ENCODE results near the gene HSBP1.

Gene HSBP1

DNA sequence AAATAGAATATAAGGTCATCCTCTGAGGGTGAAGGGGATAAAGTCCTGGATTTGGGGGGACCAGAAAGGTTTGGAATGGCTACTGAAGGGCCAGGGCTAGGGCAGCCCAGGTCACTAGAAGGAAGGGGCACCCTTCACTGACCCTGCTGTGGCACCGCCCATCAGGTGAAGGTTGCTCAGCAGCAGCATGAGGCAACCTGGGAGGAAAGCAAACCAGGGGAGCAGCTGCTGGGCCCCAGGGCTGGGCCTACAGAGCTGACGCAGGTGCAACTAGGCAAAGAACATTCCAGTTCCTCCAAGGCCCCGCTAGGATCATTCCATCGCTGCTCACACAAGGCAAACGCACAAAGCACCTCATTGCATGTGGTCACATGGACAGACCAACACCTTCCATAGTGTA lies 3.4 kb upstream of the HSBP1 start:
- DNase-seq (ENCODE audit: low spot score) = no peak

DNA sequence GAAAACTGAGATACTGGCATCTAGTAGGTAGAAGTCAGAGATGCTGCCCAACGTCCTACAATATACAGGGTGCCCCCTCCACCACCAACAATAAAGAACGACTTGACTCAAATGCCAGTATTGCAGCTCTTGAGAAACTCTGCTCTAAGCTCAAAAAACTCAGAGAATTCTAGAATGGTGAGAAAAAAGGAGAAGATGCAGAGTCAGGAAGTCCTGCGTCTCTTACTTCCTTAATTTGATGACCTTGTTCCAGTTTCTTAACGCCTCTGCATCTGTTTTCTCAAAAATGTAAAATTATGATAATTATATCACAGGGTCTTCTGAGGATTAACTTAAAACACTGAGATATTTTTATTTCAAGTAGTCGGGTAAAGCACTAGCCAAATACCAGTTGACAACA lies 1.7 kb upstream of the HSBP1 start:
- DNase-seq (ENCODE audit: low spot score) = no peak

GRCh38 chr16:83806731-83807130 lies 1.0 kb upstream of the HSBP1 start:
- no peak for DNase-seq (ENCODE audit: low spot score)

- no peak for DNase-seq (ENCODE audit: low spot score)
Measured at GRCh38 chr16:83807327-83807709, 460 bp upstream of the HSBP1 start.

DNA sequence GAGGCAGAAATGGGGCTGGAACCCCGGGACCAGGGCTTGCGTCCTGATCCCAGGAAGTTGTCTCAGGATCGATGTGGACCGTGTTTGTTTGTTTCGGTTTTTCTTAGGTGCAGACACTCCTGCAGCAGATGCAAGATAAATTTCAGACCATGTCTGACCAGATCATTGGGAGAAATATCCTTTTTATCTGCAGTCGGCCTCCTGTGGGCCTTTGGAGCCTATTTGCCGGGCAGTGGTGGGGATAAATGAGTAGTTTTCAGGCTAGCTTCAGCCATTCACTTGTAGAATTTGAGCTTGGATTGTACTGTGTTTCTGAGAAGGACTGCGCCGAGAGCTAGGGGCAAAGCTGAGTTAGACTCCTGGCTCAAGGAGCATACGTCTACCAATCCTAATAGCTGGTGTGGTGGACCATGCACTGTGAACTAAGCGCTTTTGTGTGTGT lies 816 bp downstream of the HSBP1 start:
- no peak for DNase-seq (ENCODE audit: low spot score)

- no peak for DNase-seq (ENCODE audit: low spot score)
Measured at GRCh38 chr16:83809092-83809491, 1.3 kb downstream of the HSBP1 start.

GRCh38 chr16:83810901-83811300 lies 3.1 kb downstream of the HSBP1 start:
- DNase-seq (ENCODE audit: low spot score) = no peak

DNA sequence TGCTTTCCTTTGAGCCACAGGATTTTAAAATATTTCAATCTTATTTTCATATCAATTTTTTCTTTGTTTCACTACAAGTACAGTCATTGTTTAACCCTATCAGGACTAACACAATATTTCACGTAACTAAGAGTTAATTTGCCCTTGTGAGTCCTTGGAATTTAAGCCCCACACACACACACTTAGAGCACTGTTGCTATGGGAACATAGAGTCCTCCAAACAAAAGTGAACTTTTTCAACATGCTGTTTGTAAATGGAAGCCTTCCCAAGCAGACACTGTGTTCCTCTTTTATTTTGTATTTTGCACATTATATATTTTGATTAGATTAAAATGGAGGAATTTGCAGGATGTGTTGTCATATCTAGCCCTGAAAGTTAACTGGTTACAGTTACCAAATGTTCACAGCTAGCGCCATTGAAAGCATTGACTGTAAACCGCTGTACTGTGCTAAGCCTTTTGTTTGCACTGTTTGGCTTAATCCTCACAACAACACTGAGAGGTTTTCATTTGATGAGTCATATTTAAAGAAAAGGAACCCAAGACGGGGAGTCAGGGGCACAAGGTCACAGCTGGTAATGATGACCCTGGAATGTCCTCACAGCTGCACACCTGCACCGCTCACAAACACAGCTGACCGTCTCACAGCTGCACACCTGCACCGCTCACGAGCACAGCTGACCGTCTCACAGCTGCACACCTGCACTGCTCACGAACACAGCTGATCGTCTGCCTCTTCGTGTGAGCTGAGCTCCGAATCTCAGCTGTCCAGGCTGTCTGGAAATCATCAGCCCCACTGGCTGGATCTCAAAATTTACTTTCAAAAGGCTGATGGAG lies 6.3 kb downstream of the HSBP1 start:
- DNase-seq (ENCODE audit: low spot score) = no peak

DNA sequence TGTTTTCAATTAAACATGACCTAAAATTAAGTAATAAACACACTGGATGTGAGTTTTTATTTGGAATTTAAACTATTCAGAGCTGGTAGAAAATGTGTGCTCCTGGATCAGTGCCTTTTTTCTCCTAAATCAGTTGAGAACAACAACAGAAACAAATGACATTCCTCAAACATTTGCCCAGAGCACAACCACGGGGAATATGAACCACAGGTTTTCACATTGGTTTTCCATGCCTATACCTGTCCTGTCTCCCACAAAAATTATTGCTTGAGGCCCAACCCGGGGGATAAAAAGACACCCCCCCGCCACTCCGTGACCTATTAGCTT lies 6.8 kb downstream of the HSBP1 start:
- no peak for DNase-seq (ENCODE audit: low spot score)

DNA sequence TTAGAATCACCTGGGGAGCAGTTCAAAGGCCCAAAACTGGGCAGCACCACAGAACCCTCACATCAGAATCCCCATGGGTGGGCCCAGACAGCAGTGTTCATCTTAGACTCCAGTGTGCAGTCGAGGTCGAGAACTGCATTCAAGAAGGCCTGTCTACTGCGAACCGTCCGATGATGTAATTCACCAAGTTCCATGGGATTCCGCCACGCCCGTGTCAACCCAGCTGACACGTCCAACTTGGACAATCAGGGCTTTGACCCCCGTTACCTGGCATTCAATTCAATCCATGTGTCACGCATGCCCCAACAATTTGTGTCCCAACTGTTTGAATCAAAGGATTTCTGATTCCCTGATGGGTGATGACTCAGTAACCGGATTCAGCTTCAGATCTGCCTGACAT lies 9.2 kb downstream of the HSBP1 start:
- no peak for DNase-seq (ENCODE audit: low spot score)

- DNase-seq (ENCODE audit: low spot score) = no peak
Measured at GRCh38 chr16:83818276-83818675, 10.5 kb downstream of the HSBP1 start.

DNA sequence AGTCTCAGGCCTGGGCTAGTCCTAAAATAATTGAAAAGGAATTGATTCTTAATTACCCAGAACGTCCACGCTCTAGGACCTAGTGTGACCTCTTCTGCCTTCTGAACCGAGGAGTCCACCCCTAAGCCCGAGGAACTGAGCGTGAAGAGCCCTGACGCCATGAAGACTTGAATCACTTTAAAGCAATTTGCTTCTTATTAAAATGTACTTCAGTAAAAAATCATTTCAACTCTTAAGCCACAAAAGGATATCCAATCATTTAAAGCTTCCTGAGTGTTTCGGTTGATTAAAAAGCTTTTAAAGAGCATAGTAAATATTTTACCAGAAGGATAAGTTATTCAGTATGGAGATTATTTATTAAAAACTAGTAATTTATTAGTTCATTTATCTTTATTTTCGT lies 11.6 kb downstream of the HSBP1 start:
- DNase-seq (ENCODE audit: low spot score) = no peak

DNA sequence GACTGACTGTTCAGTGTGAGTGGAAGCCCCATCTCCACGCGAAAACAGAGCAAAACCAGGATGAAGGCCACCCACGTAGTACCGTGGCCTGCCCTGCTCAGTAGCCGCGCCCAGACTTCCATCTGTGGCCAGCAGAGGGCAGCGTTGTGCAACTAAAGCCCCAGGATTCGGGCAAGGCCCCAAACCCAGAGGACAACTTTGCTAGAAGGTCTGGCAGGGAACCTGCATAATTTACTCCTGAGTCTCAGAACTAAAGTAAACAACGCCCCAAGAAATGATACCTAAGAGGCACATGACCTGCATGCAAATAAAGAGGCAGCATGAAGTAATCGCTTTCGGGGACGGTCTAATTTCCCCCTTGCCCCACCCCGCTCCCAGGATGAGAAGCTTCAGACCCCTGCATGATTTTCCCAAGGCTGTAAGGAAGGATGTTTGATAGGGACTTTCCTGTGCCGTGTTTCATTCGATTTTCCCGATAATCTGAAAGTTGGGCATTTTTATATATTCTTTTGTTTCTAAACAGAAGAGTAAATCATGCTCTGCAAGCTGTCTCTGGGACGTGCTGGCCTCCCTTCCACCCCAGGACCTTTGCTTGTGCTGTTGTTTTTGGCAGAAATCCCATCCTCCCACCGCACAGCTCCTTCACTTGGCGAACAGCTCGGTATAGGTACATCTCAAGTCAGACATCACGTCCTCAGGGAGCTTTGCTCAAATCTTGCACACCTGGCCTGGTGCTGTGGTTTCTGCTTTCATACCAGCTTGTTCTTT lies 18.6 kb downstream of the HSBP1 start:
- peak; percentile 87 for DNase-seq (ENCODE audit: low spot score)

GRCh38 chr16:83830091-83830768 lies 22.5 kb downstream of the HSBP1 start:
- DNase-seq (ENCODE audit: low spot score) = no peak

- no peak for DNase-seq (ENCODE audit: low spot score)
Measured at GRCh38 chr16:83830769-83831455, 23.1 kb downstream of the HSBP1 start.

- no peak for DNase-seq (ENCODE audit: low spot score)
Measured at GRCh38 chr16:83831456-83831987, 23.7 kb downstream of the HSBP1 start.

DNA sequence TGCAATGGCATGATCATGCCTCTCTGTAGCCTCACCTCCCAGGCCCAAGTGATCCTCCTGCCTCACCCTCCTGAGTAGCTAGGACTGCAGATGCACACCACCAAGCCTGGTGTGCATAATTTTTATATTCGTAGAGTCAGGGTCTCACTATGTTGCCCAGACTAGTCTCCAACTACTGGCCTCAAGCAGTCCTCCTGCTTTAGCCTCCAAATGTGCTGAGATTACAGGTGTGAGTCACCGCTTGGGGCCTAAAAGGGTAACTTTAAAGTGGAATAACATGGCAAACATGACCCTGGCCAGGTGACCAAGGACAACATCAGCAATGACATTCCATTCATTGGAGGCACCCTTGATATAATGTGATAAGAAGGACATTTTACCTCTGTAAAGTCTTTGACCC lies 26.1 kb downstream of the HSBP1 start:
- no peak for DNase-seq (ENCODE audit: low spot score)

- peak; percentile 59 for DNase-seq (ENCODE audit: low spot score)
Measured at GRCh38 chr16:83835586-83836566, 28.1 kb downstream of the HSBP1 start.

- no peak for DNase-seq (ENCODE audit: low spot score)
Measured at GRCh38 chr16:83837566-83837965, 29.8 kb downstream of the HSBP1 start.

DNA sequence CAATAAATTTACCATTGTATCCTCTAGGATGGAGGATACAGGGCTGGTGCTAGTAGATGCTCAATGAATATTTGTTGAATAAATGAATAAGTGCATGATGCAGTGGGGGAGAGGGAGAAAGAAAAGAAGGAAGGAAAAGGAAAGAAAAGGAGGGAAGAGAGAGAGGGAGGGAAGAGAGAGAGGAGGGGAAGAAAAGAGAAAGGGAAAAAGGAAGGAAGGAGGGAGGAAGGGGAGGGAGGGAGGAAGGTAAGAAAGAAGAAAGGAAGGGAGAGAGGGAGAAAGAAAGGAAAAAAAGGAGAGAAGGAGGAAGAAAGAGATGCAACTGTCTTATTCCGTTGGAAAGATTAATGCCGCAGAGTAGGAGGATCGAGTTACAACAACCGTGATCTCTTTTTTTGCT lies 30.4 kb downstream of the HSBP1 start:
- DNase-seq (ENCODE audit: low spot score) = no peak

DNA sequence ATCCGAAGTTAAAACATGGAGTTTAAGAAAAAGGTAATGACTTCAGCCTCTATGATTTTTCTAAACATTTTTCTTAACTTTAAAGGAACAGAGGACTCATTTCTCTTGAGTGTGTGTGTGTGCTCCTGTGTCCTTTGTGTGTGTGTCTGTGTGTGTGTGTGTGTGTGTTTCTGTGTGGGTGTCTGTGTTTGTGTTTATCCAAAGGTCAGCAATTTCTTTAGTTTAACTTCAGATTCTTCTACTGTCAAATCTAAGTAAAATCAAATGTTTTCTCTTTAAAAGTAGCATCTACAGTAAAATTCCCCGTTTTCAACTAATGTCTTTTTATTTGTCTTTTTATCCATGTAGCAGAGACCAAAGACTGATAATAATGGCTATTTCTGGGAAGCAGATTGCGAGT lies 31.8 kb downstream of the HSBP1 start:
- no peak for DNase-seq (ENCODE audit: low spot score)
